HG03469 (cell line): ENCODE data around the gene MAP3K21.
A peak's percentile ranks its signal among the peaks of the same experiment; 100 is the strongest.

ENCODE experiments used
- ATAC-seq: cut with Tn5 transposase; IDR thresholded peaks from one replicate; pipeline ENCODE4 v1.9.1; 2021; ENCODE audit warnings: mild to moderate bottlenecking, moderate library complexity, moderate number of reproducible peaks; ENCODE audit not compliant: unreplicated experiment

Gene MAP3K21

GRCh38 chr1:233327651-233328141 is at the start of gene MAP3K21:
MAP3K21 (plus strand) TSS chr1:233327724; CDS start chr1:233328029, 305 bp downstream.
- ATAC-seq: peak; percentile 22

- no peak for ATAC-seq
These were observed 48.9 kb upstream of the MAP3K21 start for GRCh38 chr1:233278631-233279030.

- no peak for ATAC-seq
These were observed 47.6 kb upstream of the MAP3K21 start for GRCh38 chr1:233279971-233280370.

GRCh38 chr1:233281711-233282581 is 45.6 kb upstream of the MAP3K21 start:
- peak; percentile 89 for ATAC-seq

- no peak for ATAC-seq
These were observed 45.0 kb upstream of the MAP3K21 start for GRCh38 chr1:233282582-233282886.

- no peak for ATAC-seq
These were observed 37.8 kb upstream of the MAP3K21 start for GRCh38 chr1:233289676-233290075.

GRCh38 chr1:233290396-233291034 is 37.0 kb upstream of the MAP3K21 start:
- ATAC-seq: no peak

- ATAC-seq: no peak
These were observed 33.7 kb upstream of the MAP3K21 start for GRCh38 chr1:233293556-233294446.

GRCh38 chr1:233294913-233295236 is 32.6 kb upstream of the MAP3K21 start:
- ATAC-seq: no peak

- peak; percentile 66 for ATAC-seq
These were observed 32.1 kb upstream of the MAP3K21 start, which contains the start of gene PCNX2 for GRCh38 chr1:233295237-233295974. PCNX2 (minus strand) TSS chr1:233295725; CDS start chr1:233295478, 247 bp downstream.

- ATAC-seq: no peak
These were observed 31.6 kb upstream of the MAP3K21 start for GRCh38 chr1:233295975-233296322.

GRCh38 chr1:233299450-233299849 is 28.1 kb upstream of the MAP3K21 start:
- ATAC-seq: no peak

GRCh38 chr1:233300326-233300725 is 27.2 kb upstream of the MAP3K21 start:
- no peak for ATAC-seq

- no peak for ATAC-seq
These were observed 22.9 kb upstream of the MAP3K21 start for GRCh38 chr1:233304489-233305102.

- no peak for ATAC-seq
These were observed 13.9 kb upstream of the MAP3K21 start for GRCh38 chr1:233313434-233314155.

- no peak for ATAC-seq
These were observed 11.7 kb upstream of the MAP3K21 start for GRCh38 chr1:233315718-233316301.

GRCh38 chr1:233316473-233316872 is 11.1 kb upstream of the MAP3K21 start:
- ATAC-seq: no peak

GRCh38 chr1:233319272-233319671 is 8.3 kb upstream of the MAP3K21 start:
- ATAC-seq: no peak

- ATAC-seq: no peak
These were observed 7.5 kb upstream of the MAP3K21 start for GRCh38 chr1:233320023-233320422.
